ENCODE measurements around the gene NPL.

- TF ChIP-seq EZH2 (IDR thresholded peaks at IDR 0.05; ENCODE audit: insufficient read depth, poor library complexity, severe bottlenecking) (no peak), EZH2phosphoT487 (IDR thresholded peaks at IDR 0.05; ENCODE audit: insufficient read depth, low read depth) (no peak)
Observed at GRCh38 chr1:182762536-182762935, 27.0 kb upstream of the NPL start.

All from GM23248 (cell line).